Activated CD8-positive, alpha-beta T cell treated with anti-CD3 and anti-CD28 coated beads, Interleukin-2, amount 10 ng/mL, durations not matched to agents 7 days and 5 days (primary cell): ENCODE data around the gene NANOS1. TPM values are rescaled to one million over a fixed set of nuclear protein-coding genes. Genes with fewer than 3 reads are reported as not detected.

Experiments
- ATAC-seq: fragments of 150-1000 bp; cut with Tn5 transposase; one replicate; pipeline ENCODE4 v1.10.0; 2021; ENCODE audit warnings: moderate library complexity
- CTCF ChIA-PET: fragments of 350-600 bp; sonication (Branson Sonifier 250); formaldehyde crosslinking; loops from one replicate; lab custom pipeline; 2021; ENCODE audit warnings: antibody characterized with exemption; lab: Charles Lee
- POLR2A ChIA-PET: fragments of 350-600 bp; sonication (Branson Sonifier 250); formaldehyde crosslinking; loops from one replicate; lab custom pipeline; 2021; ENCODE audit warnings: antibody characterized with exemption; lab: Charles Lee
- DNase-seq: peaks from one replicate; pipeline ENCODE4 v3.0.0-alpha.2; 2020
- H3K27ac Mint-ChIP-seq: one replicate; pipeline ENCODE4 v1.8.0; 2021; ENCODE audit warnings: mild to moderate bottlenecking, mixed read lengths
- H3K27me3 Mint-ChIP-seq: one replicate; pipeline ENCODE4 v1.8.0; 2021; ENCODE audit warnings: low read depth, mixed read lengths
- H3K36me3 Mint-ChIP-seq: one replicate; pipeline ENCODE4 v1.8.0; 2021; ENCODE audit warnings: low read depth, mixed read lengths
- H3K4me1 Mint-ChIP-seq: one replicate; pipeline ENCODE4 v1.8.0; 2021; ENCODE audit warnings: low read depth, mixed read lengths
- H3K4me3 Mint-ChIP-seq: one replicate; pipeline ENCODE4 v1.8.0; 2021; ENCODE audit warnings: mild to moderate bottlenecking, mixed read lengths
- H3K9me3 Mint-ChIP-seq: one replicate; pipeline ENCODE4 v1.8.0; 2022; ENCODE audit warnings: mixed read lengths; ENCODE audit not compliant: insufficient read depth
- total RNA-seq, 2 experiments: library from RNA; stranded (reverse); gene quantifications; one replicate each; pipeline ENCODE4 v1.2.3, GENCODE V29; 2021

Gene NANOS1
- total RNA-seq, 2 experiments from 2014 or later = 0.08 to 0.13 TPM

- no peaks in the 10 kb centered on the region for H3K9me3 Mint-ChIP-seq
- ATAC-seq (no peak), DNase-seq (no peak)
- H3K4me1 Mint-ChIP-seq = no peaks in the 10 kb centered on the region
- H3K27ac Mint-ChIP-seq = no peak overlapping the region
- no peak overlapping the region for H3K4me3 Mint-ChIP-seq
- no peaks in the 10 kb centered on the region for H3K36me3 Mint-ChIP-seq
- H3K27me3 Mint-ChIP-seq = peaks cover 38% of the 10 kb centered on the region
- POLR2A ChIA-PET = no interaction called here
- CTCF ChIA-PET = no interaction called here
These were observed 35.2 kb upstream of the NANOS1 start for GRCh38 chr10:118994321-118994720.

GRCh38 chr10:118995739-118996138 is 33.8 kb upstream of the NANOS1 start:
- Mint-ChIP-seq H3K4me3 (no peak overlapping the region), H3K4me1 (no peaks in the 10 kb centered on the region), H3K27me3 (peaks cover 35% of the 10 kb centered on the region), H3K27ac (no peak overlapping the region), H3K36me3 (no peaks in the 10 kb centered on the region), H3K9me3 (no peaks in the 10 kb centered on the region)
- DNase-seq (no peak), ATAC-seq (no peak)
- POLR2A ChIA-PET = no interaction called here
- CTCF ChIA-PET = no interaction called here

- H3K9me3 Mint-ChIP-seq = no peaks in the 10 kb centered on the region
- ChIA-PET POLR2A (no interaction called here), CTCF (no interaction called here)
- ATAC-seq = no peak
- H3K27ac Mint-ChIP-seq = no peak overlapping the region
- no peak for DNase-seq
- no peaks in the 10 kb centered on the region for H3K36me3 Mint-ChIP-seq
- H3K4me3 Mint-ChIP-seq = no peak overlapping the region
- H3K27me3 Mint-ChIP-seq = peaks cover 29% of the 10 kb centered on the region
- no peaks in the 10 kb centered on the region for H3K4me1 Mint-ChIP-seq
These were observed 32.1 kb upstream of the NANOS1 start for GRCh38 chr10:118997379-118997778.

DNA sequence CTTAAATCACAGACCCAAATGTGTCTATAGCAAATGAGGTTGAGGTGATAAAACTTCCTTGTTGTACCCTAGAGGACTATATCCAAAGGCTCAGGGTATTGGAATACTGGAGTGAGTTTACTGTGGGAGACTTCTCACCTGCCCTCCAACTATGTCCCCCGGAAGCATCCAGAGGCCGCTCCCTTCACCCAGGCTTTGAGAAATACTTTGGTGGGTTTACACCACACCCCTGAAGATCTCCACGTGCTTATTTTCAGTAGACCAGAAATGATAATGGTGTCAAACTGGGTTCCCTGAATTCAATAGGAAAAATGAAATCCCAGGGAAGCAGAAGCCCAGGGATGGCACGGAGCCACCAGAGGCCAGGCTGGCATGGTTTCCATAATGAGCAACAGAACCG is 31.3 kb upstream of the NANOS1 start:
- Mint-ChIP-seq H3K4me1 (no peaks in the 10 kb centered on the region), H3K36me3 (no peaks in the 10 kb centered on the region), H3K27me3 (peaks cover 24% of the 10 kb centered on the region), H3K9me3 (no peaks in the 10 kb centered on the region), H3K4me3 (no peak overlapping the region), H3K27ac (no peak overlapping the region)
- POLR2A ChIA-PET = no interaction called here
- ATAC-seq (no peak), DNase-seq (no peak)
- CTCF ChIA-PET = no interaction called here

- no peaks in the 10 kb centered on the region for H3K36me3 Mint-ChIP-seq
- no peak overlapping the region for H3K27ac Mint-ChIP-seq
These were observed 27.6 kb upstream of the NANOS1 start for GRCh38 chr10:119001717-119002500.

DNA sequence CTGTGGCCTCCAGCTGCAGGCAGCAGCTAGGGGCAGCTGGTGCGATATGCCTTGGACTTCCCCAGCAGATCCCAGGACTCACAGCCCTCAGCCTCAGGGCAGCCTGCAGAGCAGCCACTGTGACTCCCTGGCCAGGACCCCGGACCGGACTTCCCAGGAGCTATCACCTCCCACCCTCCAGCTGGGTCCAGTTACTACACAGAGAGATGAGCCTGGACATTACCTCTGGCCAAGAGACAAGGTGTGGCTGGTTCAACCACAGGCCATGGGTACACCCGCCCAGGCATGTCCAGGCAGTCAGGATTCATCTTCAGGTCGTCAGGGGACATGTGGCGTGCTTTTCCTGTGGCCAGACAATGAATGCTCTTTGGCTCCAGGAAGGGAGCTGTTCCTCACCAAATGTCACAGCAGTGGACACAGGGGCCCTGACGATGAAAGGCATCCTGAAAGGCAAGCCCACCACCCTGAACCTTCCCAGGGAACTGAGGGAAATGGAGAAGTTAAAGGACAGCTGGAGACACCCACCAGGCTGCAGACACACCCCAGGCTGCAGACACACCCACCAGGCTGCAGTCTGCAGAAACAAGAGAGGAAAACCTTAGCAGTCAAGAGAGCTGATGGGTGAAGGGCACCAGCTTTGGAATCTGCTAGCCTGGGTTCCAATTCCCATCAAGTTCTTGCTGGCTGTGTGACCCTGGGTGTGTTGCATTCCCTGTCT is 25.8 kb upstream of the NANOS1 start:
- Mint-ChIP-seq H3K27me3 (peaks cover 9% of the 10 kb centered on the region), H3K4me3 (no peak overlapping the region), H3K4me1 (no peaks in the 10 kb centered on the region), H3K27ac (no peak overlapping the region), H3K36me3 (no peaks in the 10 kb centered on the region), H3K9me3 (no peaks in the 10 kb centered on the region)
- CTCF ChIA-PET = no interaction called here
- no peak for ATAC-seq
- POLR2A ChIA-PET = no interaction called here
- no peak for DNase-seq

More at GRCh38 chr10:119001717-119002500, 27.6 kb upstream of the NANOS1 start:
- POLR2A ChIA-PET = no interaction called here
- Mint-ChIP-seq H3K4me1 (no peaks in the 10 kb centered on the region), H3K4me3 (no peak overlapping the region), H3K27me3 (peaks cover 15% of the 10 kb centered on the region), H3K9me3 (no peaks in the 10 kb centered on the region)
- CTCF ChIA-PET = interaction anchor here (0.8 kb wide), 1 partner anchor 15 kb away, joined by 3 read pairs; no protein-coding TSS in a partner anchor
- DNase-seq (no peak), ATAC-seq (no peak)

DNA sequence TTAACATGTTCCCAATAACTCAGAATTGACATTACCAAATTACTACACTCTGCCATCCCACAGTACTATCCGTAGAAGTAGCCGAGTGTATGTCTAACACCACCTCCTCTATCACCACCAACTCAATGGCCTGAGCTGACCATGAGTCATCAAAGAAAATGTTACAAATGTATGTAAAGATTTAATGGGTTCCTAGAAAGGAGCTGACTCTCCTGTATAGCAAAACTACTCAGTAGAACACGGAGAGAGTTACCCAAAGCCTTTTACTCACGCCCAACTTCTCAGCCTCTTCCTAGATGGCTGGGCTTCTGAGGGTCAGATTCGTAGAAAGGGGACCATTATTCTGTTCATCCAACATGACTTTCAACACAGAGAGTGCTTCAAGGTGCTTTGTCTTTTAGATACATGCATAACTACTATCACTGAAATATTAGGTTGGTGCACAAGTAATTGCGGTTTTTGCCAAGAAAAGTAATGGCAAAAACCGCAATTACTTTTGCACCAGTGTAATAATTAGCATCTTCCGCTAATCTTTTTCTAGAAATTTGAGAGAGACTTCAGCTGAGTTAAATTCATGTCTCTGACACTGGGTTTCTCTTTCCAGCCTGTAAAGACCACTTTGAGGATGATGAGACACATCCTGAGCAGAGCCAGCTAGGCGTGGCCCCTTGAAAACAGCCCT is 24.0 kb upstream of the NANOS1 start:
- H3K27ac Mint-ChIP-seq = no peak overlapping the region
- ChIA-PET CTCF (interaction anchor here (1.3 kb wide), 1 partner anchor 155 kb away, joined by 3 read pairs; no protein-coding TSS in a partner anchor), POLR2A (no interaction called here)
- DNase-seq (no peak), ATAC-seq (no peak)
- no peaks in the 10 kb centered on the region for H3K9me3 Mint-ChIP-seq
- H3K4me3 Mint-ChIP-seq = no peak overlapping the region
- H3K27me3 Mint-ChIP-seq = peaks cover 9% of the 10 kb centered on the region
- no peaks in the 10 kb centered on the region for H3K4me1 Mint-ChIP-seq
- H3K36me3 Mint-ChIP-seq = no peaks in the 10 kb centered on the region

GRCh38 chr10:119006451-119007210 is 22.9 kb upstream of the NANOS1 start:
- Mint-ChIP-seq H3K36me3 (no peaks in the 10 kb centered on the region), H3K27ac (no peak overlapping the region), H3K4me1 (no peaks in the 10 kb centered on the region), H3K27me3 (peaks cover 9% of the 10 kb centered on the region), H3K4me3 (no peak overlapping the region), H3K9me3 (no peaks in the 10 kb centered on the region)
- no peak for DNase-seq
- CTCF ChIA-PET = interaction anchor here (1.3 kb wide), 1 partner anchor 157 kb away, joined by 3 read pairs; no protein-coding TSS in a partner anchor
- ATAC-seq = no peak
- POLR2A ChIA-PET = no interaction called here

DNA sequence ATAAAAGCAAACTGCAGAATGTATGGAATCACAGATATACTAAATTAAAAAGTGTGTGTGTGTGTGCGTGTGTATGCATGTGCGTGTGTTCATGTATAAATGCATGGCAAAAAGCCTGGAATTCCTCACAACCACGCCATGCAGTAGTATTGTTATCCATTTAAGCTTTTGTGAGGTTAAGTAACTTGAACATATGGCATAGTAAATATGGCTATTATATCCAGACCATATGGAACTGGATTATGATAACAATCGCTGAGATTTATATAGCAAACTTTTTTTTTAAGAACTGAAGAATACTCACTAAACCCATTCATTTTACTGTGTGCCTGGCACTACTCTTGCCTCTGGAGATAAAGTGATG is 22.3 kb upstream of the NANOS1 start:
- CTCF ChIA-PET = no interaction called here
- ATAC-seq = no peak
- Mint-ChIP-seq H3K36me3 (no peaks in the 10 kb centered on the region), H3K27ac (no peak overlapping the region), H3K4me3 (no peak overlapping the region), H3K27me3 (peaks cover 9% of the 10 kb centered on the region), H3K4me1 (no peaks in the 10 kb centered on the region), H3K9me3 (no peaks in the 10 kb centered on the region)
- DNase-seq = no peak
- POLR2A ChIA-PET = no interaction called here

GRCh38 chr10:119020627-119020946 is 8.9 kb upstream of the NANOS1 start:
- DNase-seq = no peak
- Mint-ChIP-seq H3K9me3 (no peaks in the 10 kb centered on the region), H3K36me3 (no peaks in the 10 kb centered on the region), H3K27ac (no peak overlapping the region), H3K4me3 (no peak overlapping the region), H3K4me1 (no peaks in the 10 kb centered on the region), H3K27me3 (peaks cover 5% of the 10 kb centered on the region)
- ChIA-PET CTCF (no interaction called here), POLR2A (no interaction called here)
- no peak for ATAC-seq

DNA sequence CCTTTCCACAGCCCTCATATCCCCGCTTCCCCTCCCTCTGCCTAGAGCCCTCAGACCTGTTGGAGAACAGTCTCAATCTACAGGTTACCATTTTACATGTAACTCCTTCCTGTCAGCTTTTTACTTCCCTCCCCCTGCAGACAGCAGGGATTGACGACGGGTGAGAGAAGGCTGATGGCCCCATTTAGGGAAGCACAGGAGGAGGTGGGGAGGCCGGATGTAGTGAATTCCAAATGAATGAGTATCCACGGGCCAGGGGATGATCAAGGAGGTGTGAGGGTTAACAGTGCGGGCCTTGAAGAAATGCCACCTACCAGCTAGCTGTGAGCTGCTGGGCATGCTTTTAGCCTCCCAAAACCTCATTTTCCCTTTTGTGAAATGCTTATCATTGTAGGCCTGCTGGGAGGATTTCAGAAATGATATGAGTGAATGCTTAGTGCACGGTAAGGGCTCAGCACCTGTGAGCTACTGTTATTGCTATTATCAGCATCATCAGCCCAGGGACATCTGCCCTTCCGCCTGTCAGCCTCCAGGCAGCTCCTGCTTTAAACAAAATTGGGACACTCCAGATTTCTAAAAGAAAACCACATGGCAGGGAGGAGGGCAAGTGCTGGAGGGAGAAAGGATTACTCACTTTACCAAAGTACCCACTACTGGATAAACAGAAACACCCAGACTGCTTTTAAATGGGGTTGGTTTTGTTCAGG is 6.5 kb upstream of the NANOS1 start:
- H3K27ac Mint-ChIP-seq = no peak overlapping the region
- CTCF ChIA-PET = no interaction called here
- no peak for ATAC-seq
- H3K4me3 Mint-ChIP-seq = no peak overlapping the region
- no peaks in the 10 kb centered on the region for H3K9me3 Mint-ChIP-seq
- no peaks in the 10 kb centered on the region for H3K4me1 Mint-ChIP-seq
- POLR2A ChIA-PET = no interaction called here
- DNase-seq = no peak
- peaks cover 8% of the 10 kb centered on the region for H3K27me3 Mint-ChIP-seq
- H3K36me3 Mint-ChIP-seq = no peaks in the 10 kb centered on the region
